Mesenchymal stem cell (in vitro differentiated cells and primary cell): ENCODE measurements around the gene IFT25.
A peak's percentile ranks its signal among the peaks of the same experiment; 100 is the strongest.

Experiments used
- DNase-seq: peaks from one replicate; pipeline ENCODE4 v3.0.0-alpha.2; 2013
- H2AFZ ChIP-seq: one replicate; pipeline ENCODE4 v1.6.1; 2013; ENCODE audit warnings: low read depth, mild to moderate bottlenecking, control low read depth, inconsistent platforms, low read length, moderate library complexity
- H2AK5ac ChIP-seq: 2 replicates; pipeline ENCODE4 v1.6.1; 2013; ENCODE audit warnings: low read length, moderate library complexity, mild to moderate bottlenecking, inconsistent platforms; ENCODE audit not compliant: severe bottlenecking
- H2BK120ac ChIP-seq: one replicate; pipeline ENCODE4 v1.6.1; 2013; ENCODE audit warnings: low read depth, mild to moderate bottlenecking, inconsistent platforms, low read length, moderate library complexity
- H2BK12ac ChIP-seq, 2 experiments: one replicate each; pipeline ENCODE4 v1.6.1; 2013; ENCODE audit warnings: inconsistent platforms in 2 of 2, low read length in 2 of 2, mild to moderate bottlenecking in 2 of 2, moderate library complexity in 2 of 2, control low read depth in 1 of 2
- H2BK15ac ChIP-seq: one replicate; pipeline ENCODE4 v1.6.1; 2013; ENCODE audit warnings: mild to moderate bottlenecking, low read depth, inconsistent platforms; ENCODE audit not compliant: poor library complexity, severe bottlenecking
- H2BK5ac ChIP-seq: 2 replicates; pipeline ENCODE4 v1.6.1; 2013; ENCODE audit warnings: low read depth, mild to moderate bottlenecking, low read length, control low read depth, inconsistent platforms; ENCODE audit not compliant: poor library complexity, severe bottlenecking
- H3K14ac ChIP-seq, 2 experiments: one replicate each; pipeline ENCODE4 v1.6.1; 2013; ENCODE audit warnings: inconsistent platforms in 2 of 2, low read length in 2 of 2, control low read depth in 1 of 2, mild to moderate bottlenecking in 1 of 2, moderate library complexity in 1 of 2
- H3K18ac ChIP-seq, 2 experiments: one replicate each; pipeline ENCODE4 v1.6.1; 2013; ENCODE audit warnings: inconsistent platforms in 2 of 2, low read length in 2 of 2, control low read depth in 1 of 2, low read depth in 1 of 2, mild to moderate bottlenecking in 1 of 2
- H3K23ac ChIP-seq, 2 experiments: one replicate each; pipeline ENCODE4 v1.6.1; 2013; ENCODE audit warnings: inconsistent platforms in 2 of 2, low read length in 2 of 2, mild to moderate bottlenecking in 2 of 2, moderate library complexity in 2 of 2, control low read depth in 1 of 2
- H3K27ac ChIP-seq: 2 replicates; pipeline ENCODE4 v1.5.1; 2013; ENCODE audit warnings: mild to moderate bottlenecking, moderate library complexity, low read length, control low read depth, inconsistent platforms; ENCODE audit not compliant: poor library complexity, severe bottlenecking
- H3K27me3 ChIP-seq, 2 experiments: 2 replicates each; pipeline versions ENCODE4 v1.6.1 to v1.7.0; 2013; ENCODE audit warnings: low read length in 2 of 2, mild to moderate bottlenecking in 2 of 2, moderate library complexity in 2 of 2, control low read depth in 1 of 2, inconsistent platforms in 1 of 2; ENCODE audit not compliant: control insufficient read depth in 1 of 2, insufficient read depth in 1 of 2
- H3K36me3 ChIP-seq, 2 experiments: 2 replicates each; pipeline versions ENCODE4 v1.6.1 to v1.7.0; 2013; ENCODE audit warnings: low read length in 2 of 2, control low read depth in 1 of 2, inconsistent platforms in 1 of 2, low read depth in 1 of 2, mild to moderate bottlenecking in 1 of 2; ENCODE audit not compliant: insufficient read depth in 2 of 2, control insufficient read depth in 1 of 2
- H3K4ac ChIP-seq, 2 experiments: one replicate each; pipeline ENCODE4 v1.6.1; 2013; ENCODE audit warnings: inconsistent platforms in 2 of 2, low read length in 2 of 2, mild to moderate bottlenecking in 2 of 2, moderate library complexity in 2 of 2, control low read depth in 1 of 2, low read depth in 1 of 2
- H3K4me1 ChIP-seq: 2 replicates; pipeline ENCODE4 v1.6.1; 2013; ENCODE audit warnings: low read depth, low read length, control low read depth; ENCODE audit not compliant: control insufficient read depth, insufficient read depth
- H3K4me2 ChIP-seq: 2 replicates; pipeline ENCODE4 v1.6.1; 2013; ENCODE audit warnings: low read length, mild to moderate bottlenecking, inconsistent platforms; ENCODE audit not compliant: poor library complexity, severe bottlenecking
- H3K4me3 ChIP-seq, 2 experiments: 2 replicates each; pipeline versions ENCODE4 v1.5.1 to v1.7.0; 2013; ENCODE audit warnings: low read length in 2 of 2, mild to moderate bottlenecking in 2 of 2, control low read depth in 1 of 2, low read depth in 1 of 2; ENCODE audit not compliant: insufficient read depth in 1 of 2
- H3K79me1 ChIP-seq: replicated peaks from 2 replicates; pipeline ENCODE4 v1.6.1; 2013; ENCODE audit warnings: mild to moderate bottlenecking, control low read depth, low read length, inconsistent platforms; ENCODE audit not compliant: poor library complexity, severe bottlenecking
- H3K9ac ChIP-seq: 2 replicates; pipeline ENCODE4 v1.7.0; 2013; ENCODE audit warnings: mild to moderate bottlenecking, low read length, moderate library complexity
- H3K9me3 ChIP-seq: 2 replicates; pipeline ENCODE4 v1.7.0; 2013; ENCODE audit warnings: mild to moderate bottlenecking, low read length; ENCODE audit not compliant: control insufficient read depth
- H4K8ac ChIP-seq: one replicate; pipeline ENCODE4 v1.6.1; 2013; ENCODE audit warnings: inconsistent platforms, mild to moderate bottlenecking, low read length, moderate library complexity
- H4K91ac ChIP-seq: one replicate; pipeline ENCODE4 v1.6.1; 2013; ENCODE audit warnings: mild to moderate bottlenecking, low read length, inconsistent platforms
- WGBS: methylation state at CpG from one replicate; pipeline ENCODE4 v1.1.7; 2013; ENCODE audit warnings: mixed read lengths; 5-methylcytosine and 5-hydroxymethylcytosine counted together

Gene IFT25

DNA sequence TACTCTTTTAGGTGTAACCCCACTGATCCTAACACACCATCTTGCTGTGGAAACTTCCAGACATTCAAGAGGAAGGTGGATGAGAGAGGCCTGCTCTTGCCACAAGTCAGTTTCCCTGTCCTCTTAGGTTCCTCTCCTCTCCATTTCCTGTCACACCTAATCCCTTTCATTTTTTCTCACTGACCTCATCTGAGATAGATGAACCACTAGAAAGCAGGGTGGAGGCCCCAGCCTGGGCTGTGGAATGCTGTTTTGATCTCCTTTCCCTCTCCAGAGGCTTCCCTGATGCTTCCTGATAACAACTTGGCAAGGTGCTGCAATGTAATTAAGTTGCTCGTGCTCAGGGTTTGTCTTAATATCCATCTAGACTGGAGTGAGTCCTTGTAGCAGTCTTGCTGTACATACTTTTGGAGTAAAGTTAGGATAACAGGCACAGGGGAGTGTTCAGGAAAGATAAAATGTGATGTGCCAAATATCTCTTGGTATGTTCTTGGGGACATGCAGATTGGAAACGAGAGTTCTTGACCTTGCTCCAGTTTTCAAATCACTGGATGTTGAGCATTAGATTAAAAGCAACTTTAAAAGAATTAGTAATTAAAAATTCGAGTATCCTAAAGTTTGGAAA lies 11.8 kb upstream of the IFT25 start:
- DNase-seq: peak; percentile 51
- no peaks in the 10 kb centered on the region for H3K9me3 ChIP-seq
- H3K14ac ChIP-seq: no peak overlapping the region
- H2BK15ac ChIP-seq: no peak overlapping the region
- H2AK5ac ChIP-seq: no peak overlapping the region
- no peak overlapping the region for H3K4ac ChIP-seq
- no peak overlapping the region for H3K18ac ChIP-seq
- no peak overlapping the region for H4K91ac ChIP-seq
- no peak overlapping the region for H4K8ac ChIP-seq
- peak overlapping the region; percentile 77 for H3K27ac ChIP-seq
- H3K79me1 ChIP-seq: peaks cover 14% of the 10 kb centered on the region
- H3K4me1 ChIP-seq: no peaks in the 10 kb centered on the region
- peaks cover 26 to 85% of the 10 kb centered on the region in 2 experiments for H3K36me3 ChIP-seq
- no peak overlapping the region for H2BK120ac ChIP-seq
- no peak overlapping the region for H3K23ac ChIP-seq
- WGBS: 62% methylated on average over 3 of the region's 3 CpGs
- H2BK5ac ChIP-seq: no peak overlapping the region
- no peaks in the 10 kb centered on the region for H3K27me3 ChIP-seq
- H3K4me3 ChIP-seq: no peak overlapping the region
- H3K4me2 ChIP-seq: peak overlapping the region; percentile 28
- H3K9ac ChIP-seq: peak overlapping the region; percentile 57
- no peak overlapping the region for H2AFZ ChIP-seq
- no peak overlapping the region for H2BK12ac ChIP-seq

GRCh38 chr1:53956308-53957168 lies 11.0 kb upstream of the IFT25 start:
- no peak overlapping the region for H2BK5ac ChIP-seq
- no peak overlapping the region for H2BK120ac ChIP-seq
- no peak overlapping the region for H4K8ac ChIP-seq
- peaks cover 30 to 85% of the 10 kb centered on the region in 2 experiments for H3K36me3 ChIP-seq
- H3K4ac ChIP-seq: no peak overlapping the region
- 64% methylated on average over 2 of the region's 3 CpGs for WGBS
- no peak overlapping the region for H3K4me3 ChIP-seq
- H3K4me1 ChIP-seq: no peaks in the 10 kb centered on the region
- H2AK5ac ChIP-seq: no peak overlapping the region
- no peak overlapping the region for H2BK15ac ChIP-seq
- H3K18ac ChIP-seq: no peak overlapping the region
- H2AFZ ChIP-seq: no peak overlapping the region
- peak; percentile 33 for DNase-seq
- no peaks in the 10 kb centered on the region for H3K27me3 ChIP-seq
- H3K14ac ChIP-seq: no peak overlapping the region
- no peaks in the 10 kb centered on the region for H3K9me3 ChIP-seq
- peak overlapping the region; percentile 77 for H3K27ac ChIP-seq
- H3K79me1 ChIP-seq: peaks cover 19% of the 10 kb centered on the region
- no peak overlapping the region for H3K23ac ChIP-seq
- H4K91ac ChIP-seq: no peak overlapping the region
- peak overlapping the region; percentile 57 for H3K9ac ChIP-seq
- H2BK12ac ChIP-seq: no peak overlapping the region
- no peak overlapping the region for H3K4me2 ChIP-seq

- Histone ChIP-seq H3K27me3 (no peaks in the 10 kb centered on the region), H3K23ac (no peak overlapping the region), H3K14ac (no peak overlapping the region), H3K9ac (no peak overlapping the region), H3K18ac (no peak overlapping the region), H4K91ac (no peak overlapping the region), H3K79me1 (peaks cover 21% of the 10 kb centered on the region), H3K4ac (no peak overlapping the region), H3K9me3 (no peaks in the 10 kb centered on the region), H2AFZ (no peak overlapping the region), H2BK12ac (no peak overlapping the region), H2BK5ac (no peak overlapping the region), H3K27ac (no peak overlapping the region), H3K36me3 (peaks cover 26 to 65% of the 10 kb centered on the region in 2 experiments), H3K4me2 (no peak overlapping the region), H4K8ac (no peak overlapping the region), H2BK120ac (no peak overlapping the region), H3K4me1 (peaks cover 3% of the 10 kb centered on the region), H2AK5ac (no peak overlapping the region), H2BK15ac (no peak overlapping the region), H3K4me3 (no peak overlapping the region)
- DNase-seq: no peak
- no CpG with 5 or more reads among the region's 2 CpGs for WGBS
Measured at GRCh38 chr1:53954128-53954527, 8.6 kb upstream of the IFT25 start.

DNA sequence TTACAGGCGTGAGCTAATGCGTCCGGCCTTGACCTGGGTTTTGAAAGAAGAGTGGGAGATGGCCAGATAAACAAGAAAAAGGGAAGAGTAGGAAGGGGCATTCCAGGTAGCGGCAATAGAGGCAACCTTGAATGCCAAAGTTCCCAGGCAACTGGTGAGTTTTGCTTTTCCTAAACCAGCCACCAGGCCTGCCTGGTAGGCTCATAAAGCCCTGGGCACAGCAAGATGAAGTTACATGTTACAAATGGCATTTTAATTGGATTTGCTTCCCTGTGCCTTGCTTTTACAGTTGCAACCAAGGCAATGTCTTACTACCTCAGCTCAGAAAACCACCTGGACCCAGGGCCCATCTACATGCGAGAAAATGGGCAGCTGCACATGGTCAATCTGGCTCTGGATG lies 6.2 kb upstream of the IFT25 start:
- H2BK15ac ChIP-seq: no peak overlapping the region
- no peak overlapping the region for H3K27ac ChIP-seq
- no peak overlapping the region for H3K9ac ChIP-seq
- H3K27me3 ChIP-seq: no peaks in the 10 kb centered on the region
- no peak overlapping the region for H3K18ac ChIP-seq
- no peak overlapping the region for H2AK5ac ChIP-seq
- H3K14ac ChIP-seq: no peak overlapping the region
- H2AFZ ChIP-seq: no peak overlapping the region
- H2BK120ac ChIP-seq: no peak overlapping the region
- H4K91ac ChIP-seq: no peak overlapping the region
- no peak overlapping the region for H2BK12ac ChIP-seq
- peaks cover 21 to 50% of the 10 kb centered on the region in 2 experiments for H3K36me3 ChIP-seq
- peaks cover 16% of the 10 kb centered on the region for H3K79me1 ChIP-seq
- H3K9me3 ChIP-seq: no peaks in the 10 kb centered on the region
- H3K23ac ChIP-seq: no peak overlapping the region
- H3K4ac ChIP-seq: no peak overlapping the region
- WGBS: 98% methylated on average over 5 of the region's 5 CpGs
- no peak overlapping the region for H2BK5ac ChIP-seq
- no peak overlapping the region for H4K8ac ChIP-seq
- DNase-seq: no peak
- peaks cover 7% of the 10 kb centered on the region for H3K4me1 ChIP-seq
- H3K4me2 ChIP-seq: no peak overlapping the region
- no peak overlapping the region for H3K4me3 ChIP-seq
